A673 (cell line): Measurements from ENCODE around the gene MAPK8IP3. TPM values are rescaled to one million over a fixed set of nuclear protein-coding genes. Genes with fewer than 3 reads are reported as not detected.

ENCODE experiments used
- BruUV-seq: library from RNA; stranded (reverse); fragments of 400-500 nt; replicated peaks from 2 replicates; lab custom pipeline; 2021; lab: Mats Ljungman, UMichigan
- CTCF ChIA-PET: fragments of 300-600 bp; sonication (Branson Sonifier 250); formaldehyde crosslinking; loops from one replicate; lab custom pipeline; 2022; ENCODE audit warnings: antibody characterized with exemption; lab: Charles Lee
- POLR2A ChIA-PET: fragments of 300-600 bp; sonication (Branson Sonifier 250); formaldehyde crosslinking; loops from one replicate; lab custom pipeline; 2022; ENCODE audit warnings: antibody characterized with exemption; ENCODE audit not compliant: low non-redundant PET; lab: Charles Lee
- DNase-seq: peaks from one replicate; pipeline ENCODE4 v3.0.0-alpha.2; 2015; ENCODE audit warnings: low spot score
- H3K27ac ChIP-seq: fragments of 200-600 bp; sonication (generic); 2 replicates; pipeline ENCODE4 v1.5.1; 2016; ENCODE audit warnings: mixed run types, low read depth, mild to moderate bottlenecking, mixed read lengths, antibody characterized with exemption, low read length; ENCODE audit not compliant: poor library complexity, severe bottlenecking
- H3K27me3 ChIP-seq: fragments of 200-600 bp; sonication (generic); replicated peaks from 2 replicates; pipeline ENCODE4 v1.6.1; 2017; ENCODE audit warnings: mixed run types, low read depth, mild to moderate bottlenecking, mixed read lengths, antibody characterized with exemption, low read length; ENCODE audit not compliant: insufficient read depth, poor library complexity
- H3K36me3 ChIP-seq: fragments of 200-600 bp; sonication (generic); 2 replicates; pipeline ENCODE4 v1.6.1; 2016; ENCODE audit warnings: mixed run types, mild to moderate bottlenecking, mixed read lengths, antibody characterized with exemption, low read length; ENCODE audit not compliant: insufficient read depth, poor library complexity, severe bottlenecking
- H3K4me1 ChIP-seq: fragments of 200-600 bp; sonication (generic); 2 replicates; pipeline ENCODE4 v1.6.1; 2017; ENCODE audit warnings: mixed run types, mild to moderate bottlenecking, mixed read lengths, antibody characterized with exemption, low read length; ENCODE audit not compliant: insufficient read depth, poor library complexity, severe bottlenecking
- H3K4me3 ChIP-seq: fragments of 200-600 bp; sonication (generic); 2 replicates; pipeline ENCODE4 v1.5.1; 2016; ENCODE audit warnings: low read depth, mixed run types, mild to moderate bottlenecking, mixed read lengths, low read length; ENCODE audit not compliant: poor library complexity, severe bottlenecking
- H3K9me3 ChIP-seq: fragments of 200-600 bp; sonication (generic); 2 replicates; pipeline ENCODE4 v1.6.1; 2016; ENCODE audit warnings: mixed run types, low read depth, mild to moderate bottlenecking, mixed read lengths, antibody characterized with exemption, low read length; ENCODE audit not compliant: poor library complexity, severe bottlenecking
- CTCF ChIP-seq: fragments of 300-800, 200-600 bp; sonication (generic); conservative IDR thresholded peaks from 2 replicates; pipeline ENCODE4 v1.5.1; 2017; ENCODE audit warnings: low read depth, mild to moderate bottlenecking, antibody characterized with exemption, low read length, moderate library complexity, mixed read lengths
- EZH2 ChIP-seq: fragments of 200-600 bp; sonication (generic); IDR thresholded peaks from 2 replicates; pipeline ENCODE4 v1.6.1; 2017; ENCODE audit warnings: borderline replicate concordance, low read depth, mild to moderate bottlenecking, mixed read lengths, antibody characterized with exemption, low read length; ENCODE audit not compliant: poor library complexity, severe bottlenecking
- intact Hi-C: fragments of 100-400 bp; cut with micrococcal nuclease; formaldehyde crosslinking; loops from one replicate; pipeline ENCODE4 v1.10.0; 2022; ENCODE audit not compliant: unreplicated experiment
- total RNA-seq: library from RNA; stranded (reverse); gene quantifications from 2 replicates; pipeline ENCODE4 v1.2.3, GENCODE V29; 2021

The MAPK8IP3 gene
- total RNA-seq, 1 experiment from 2014 or later: 69.2 TPM

DNA sequence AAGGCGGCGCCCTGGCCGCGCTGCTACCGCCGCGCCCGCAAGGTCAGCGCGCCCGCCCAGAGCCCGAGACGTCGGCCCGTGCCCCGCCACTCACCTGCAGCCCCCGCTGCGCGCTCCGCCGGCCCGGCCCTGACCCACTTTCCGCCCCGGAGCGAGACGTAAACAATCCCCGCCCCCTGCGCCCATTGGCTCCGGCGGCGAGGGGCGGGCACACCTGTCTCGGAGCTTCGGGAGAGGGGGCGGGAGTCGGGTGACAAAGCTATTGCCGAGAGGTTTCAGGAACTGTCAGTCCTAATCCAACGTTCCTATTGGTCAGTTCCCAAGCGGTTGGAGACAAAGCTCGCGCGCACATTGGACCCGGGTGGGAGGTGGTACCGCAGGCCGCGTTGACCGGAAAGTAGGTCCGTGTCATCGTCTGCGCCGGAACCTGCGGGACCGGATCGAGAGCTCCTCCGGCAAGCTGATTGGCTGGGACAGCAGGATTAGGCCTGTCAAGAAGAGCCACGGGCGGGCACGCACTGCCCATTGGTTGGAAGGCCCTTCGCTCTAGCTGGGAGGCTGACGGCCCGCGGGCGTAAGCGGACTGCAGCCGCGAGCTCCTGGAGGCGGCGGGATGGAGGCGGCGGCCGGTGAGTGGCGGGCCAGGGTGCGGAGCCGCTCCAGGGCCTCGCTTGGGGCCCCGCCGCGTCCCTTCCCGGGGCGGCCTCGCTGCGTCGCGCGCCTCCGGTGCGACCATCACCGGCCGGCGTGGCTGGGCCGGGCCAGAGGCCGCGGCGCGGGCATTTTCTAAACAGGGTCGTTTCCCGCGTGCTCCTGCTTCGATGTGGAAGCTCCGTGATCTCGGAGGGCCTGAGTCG lies 76.6 kb downstream of the MAPK8IP3 start, which contains the start of the genes NUBP2 and SPSB3:
Gene NUBP2 (plus strand): TSS at position 553 of the 857 bp plus-strand sequence. CDS start 61 bp downstream, at position 614.
Gene SPSB3 (minus strand): TSS at position 164 of the 857 bp plus-strand sequence. CDS start 1,088 bp downstream, outside the sequence.
- no TSS peak for BruUV-seq
- H3K27me3 ChIP-seq: no peaks in the 10 kb centered on the region
- ChIA-PET POLR2A (interaction anchor here (0.6 to 1.0 kb wide), 4 partner anchors 11 to 81 kb away, joined by 3 to 14 read pairs (median 10); no protein-coding TSS in a partner anchor), CTCF (interaction anchor here (0.5 to 1.1 kb wide), 3 partner anchors 10 to 1165 kb away, joined by 3 to 4 read pairs (median 3); partner anchors contain the start of genes EME2, MRPS34 and TBC1D24)
- peaks cover 5% of the 10 kb centered on the region for H3K36me3 ChIP-seq
- peak within 1 kb of the TSS; percentile 90 for H3K4me3 ChIP-seq
- TF ChIP-seq CTCF (no peak), EZH2 (no peak)
- no peaks in the 10 kb centered on the region for H3K9me3 ChIP-seq
- no peaks in the 10 kb centered on the region for H3K4me1 ChIP-seq
- H3K27ac ChIP-seq: peak within 1 kb of the TSS; percentile 86
- intact Hi-C loops: no loop called here
- DNase-seq: peak; percentile 100

GRCh38 chr16:1784977-1785845 lies 79.2 kb downstream of the MAPK8IP3 start:
- CTCF ChIA-PET: no interaction called here
- Histone ChIP-seq H3K27me3 (no peaks in the 10 kb centered on the region), H3K9me3 (no peaks in the 10 kb centered on the region), H3K4me3 (no peak overlapping the region), H3K4me1 (no peaks in the 10 kb centered on the region), H3K27ac (no peak overlapping the region), H3K36me3 (peaks cover 18% of the 10 kb centered on the region)
- no TSS peak for BruUV-seq
- no peak for DNase-seq
- no peak for TF ChIP-seq EZH2
- TF ChIP-seq CTCF: no peak
- POLR2A ChIA-PET: no interaction called here
- intact Hi-C loops: no loop called here

- BruUV-seq: no TSS peak
- Histone ChIP-seq H3K27me3 (no peaks in the 10 kb centered on the region), H3K27ac (no peak overlapping the region), H3K9me3 (no peaks in the 10 kb centered on the region), H3K4me1 (no peaks in the 10 kb centered on the region), H3K36me3 (peaks cover 18% of the 10 kb centered on the region), H3K4me3 (no peak overlapping the region)
- ChIA-PET CTCF (no interaction called here), POLR2A (no interaction called here)
- DNase-seq: no peak
- TF ChIP-seq EZH2: no peak
- no peak for TF ChIP-seq CTCF
- intact Hi-C loops: no loop called here
Observed at GRCh38 chr16:1785846-1786170, 79.8 kb downstream of the MAPK8IP3 start.
